HG02759 (cell line): ENCODE data around the gene C9orf50.
"Not testable (repeated sequence)": the region's sequence is repeated elsewhere in the genome, so short reads cannot be mapped to it uniquely, and the experiment has no call there.

Experiments used
- ATAC-seq: cut with Tn5 transposase; IDR thresholded peaks from one replicate; pipeline ENCODE4 v1.9.1; 2021; ENCODE audit warnings: mild to moderate bottlenecking, moderate library complexity; ENCODE audit not compliant: unreplicated experiment

C9orf50 gene

DNA sequence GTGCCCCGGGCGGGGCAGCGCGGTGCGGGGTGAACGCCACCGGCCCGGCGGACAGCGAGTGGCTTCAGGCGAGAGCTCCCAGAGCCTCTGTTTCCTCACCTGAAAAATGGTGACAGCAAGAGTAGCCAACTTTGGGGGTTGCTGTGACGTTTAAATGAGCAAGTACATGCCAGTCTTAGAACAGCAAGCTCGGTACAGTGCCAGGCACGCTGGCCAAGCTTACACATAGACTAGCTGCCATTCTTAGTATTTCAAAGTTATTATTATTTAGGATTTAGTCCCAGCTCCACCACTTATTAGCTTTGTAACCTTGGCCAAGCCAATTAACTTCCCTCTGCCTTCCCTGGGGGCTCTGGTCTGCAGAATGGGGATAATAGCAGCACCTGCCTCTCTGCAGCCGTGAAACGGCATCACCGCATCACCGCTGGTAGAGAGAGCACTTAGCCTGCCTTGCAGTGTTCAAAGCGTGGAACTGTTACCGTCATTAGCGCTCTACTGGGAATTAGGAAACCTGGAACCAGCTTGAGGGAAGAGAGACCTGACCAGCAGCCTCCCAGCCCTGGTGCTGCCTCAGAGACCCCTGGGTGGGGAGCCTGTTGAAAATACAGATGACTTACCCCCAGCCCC is at the start of gene C9orf50:
TSS of gene C9orf50 (minus strand) at position 433 of the 627 bp plus-strand sequence. CDS start 527 bp downstream, outside the sequence.
- no peak for ATAC-seq

DNA sequence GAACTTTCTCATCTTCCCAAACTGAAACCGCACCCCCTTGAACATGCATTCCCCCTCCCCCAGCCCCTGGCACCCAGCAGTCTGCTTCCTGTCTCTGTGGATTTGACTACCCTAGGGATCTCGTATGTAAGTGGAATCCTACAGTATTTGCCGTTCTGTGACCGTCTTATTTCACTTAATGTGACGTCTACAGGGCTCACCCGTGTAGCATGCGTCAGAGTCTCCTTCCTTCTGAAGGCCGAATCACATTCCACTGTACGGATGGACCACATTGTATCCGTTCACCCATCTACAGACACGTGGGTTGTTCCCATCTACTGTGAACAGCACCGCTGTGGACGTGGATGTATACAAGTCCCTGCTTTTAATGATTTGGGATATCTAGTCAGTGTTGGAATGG is 49.0 kb upstream of the C9orf50 start:
- no peak for ATAC-seq

DNA sequence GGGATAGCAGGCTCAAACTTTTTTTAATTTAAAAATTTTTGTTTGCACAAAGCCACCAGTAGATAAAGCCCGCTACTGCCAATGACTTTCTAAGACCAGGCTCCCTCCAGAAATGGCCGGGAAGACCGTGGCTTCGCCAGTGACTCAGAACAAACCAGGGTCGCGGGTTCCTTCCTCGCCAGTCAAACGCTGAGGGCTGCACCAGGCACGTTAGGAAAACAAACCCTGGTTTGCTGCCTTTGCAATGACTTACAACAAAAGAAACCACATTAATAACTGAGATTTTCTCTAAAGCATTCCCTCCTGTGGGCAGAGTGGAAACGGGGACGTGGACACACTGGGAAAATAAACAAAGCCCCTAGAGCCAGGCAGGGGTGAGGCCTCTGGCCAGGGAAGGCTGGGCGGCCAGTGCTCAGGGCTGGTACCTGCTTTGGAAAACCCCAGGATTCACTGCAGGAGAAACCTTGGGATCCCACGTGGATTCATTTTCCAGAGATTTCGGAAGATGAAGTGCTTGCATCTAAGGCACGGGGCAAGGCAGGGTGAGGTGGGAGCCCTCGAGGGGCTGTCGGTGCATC is 48.3 kb upstream of the C9orf50 start:
- ATAC-seq, result no peak

- ATAC-seq, result no peak
Measured at GRCh38 chr9:129667850-129668249, 46.9 kb upstream of the C9orf50 start.

GRCh38 chr9:129667378-129667777 is 46.5 kb upstream of the C9orf50 start:
- no peak for ATAC-seq

DNA sequence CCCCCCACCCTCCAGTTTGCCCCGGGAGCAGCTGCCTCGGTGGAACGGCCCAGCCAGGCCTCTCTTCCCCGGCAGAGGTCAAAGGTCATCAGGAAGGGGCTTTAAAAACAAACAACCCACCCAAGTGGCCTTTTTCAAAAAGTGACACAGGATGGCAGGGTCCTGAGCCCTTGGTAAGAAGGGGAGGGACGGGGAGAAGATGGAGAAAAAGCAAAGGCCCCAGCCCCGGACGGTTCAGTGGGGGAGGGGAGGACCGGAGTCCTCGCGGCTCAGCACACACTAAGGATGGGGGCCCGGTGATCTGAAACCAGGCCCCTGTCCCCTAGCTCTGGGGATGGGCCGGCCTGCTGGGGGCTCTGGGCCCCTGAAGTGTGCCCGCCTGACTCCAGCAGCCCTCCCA is 45.7 kb upstream of the C9orf50 start:
- no peak for ATAC-seq

DNA sequence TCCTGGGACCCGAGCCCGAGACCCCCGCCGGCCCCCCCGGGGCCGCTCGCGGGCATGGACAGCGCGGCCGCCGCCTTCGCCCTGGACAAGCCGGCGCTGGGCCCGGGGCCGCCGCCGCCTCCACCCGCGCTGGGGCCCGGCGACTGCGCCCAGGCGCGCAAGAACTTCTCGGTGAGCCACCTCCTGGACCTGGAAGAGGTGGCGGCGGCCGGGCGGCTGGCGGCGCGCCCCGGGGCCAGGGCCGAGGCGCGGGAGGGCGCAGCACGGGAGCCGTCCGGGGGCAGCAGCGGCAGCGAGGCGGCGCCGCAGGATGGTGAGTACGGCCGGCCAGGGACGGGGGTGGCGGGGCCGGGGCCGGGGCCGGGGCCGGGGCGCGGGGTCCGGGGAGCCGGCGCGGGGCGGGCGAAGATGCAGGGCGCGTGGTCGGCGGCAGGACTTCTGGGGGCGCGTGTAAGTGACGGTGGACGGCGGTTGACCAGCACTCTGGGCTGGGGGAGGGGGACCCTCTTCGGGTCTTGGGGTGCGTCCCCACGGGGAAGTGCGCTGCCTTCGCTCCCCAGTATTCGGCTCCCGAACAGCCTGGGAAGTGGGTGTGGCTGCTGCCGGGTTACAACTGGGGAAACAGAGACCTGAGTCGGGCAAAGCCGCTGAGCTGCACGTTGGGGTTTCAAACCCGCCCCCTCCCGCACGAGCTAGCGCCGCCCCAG is 45.1 kb upstream of the C9orf50 start:
- no peak for ATAC-seq

DNA sequence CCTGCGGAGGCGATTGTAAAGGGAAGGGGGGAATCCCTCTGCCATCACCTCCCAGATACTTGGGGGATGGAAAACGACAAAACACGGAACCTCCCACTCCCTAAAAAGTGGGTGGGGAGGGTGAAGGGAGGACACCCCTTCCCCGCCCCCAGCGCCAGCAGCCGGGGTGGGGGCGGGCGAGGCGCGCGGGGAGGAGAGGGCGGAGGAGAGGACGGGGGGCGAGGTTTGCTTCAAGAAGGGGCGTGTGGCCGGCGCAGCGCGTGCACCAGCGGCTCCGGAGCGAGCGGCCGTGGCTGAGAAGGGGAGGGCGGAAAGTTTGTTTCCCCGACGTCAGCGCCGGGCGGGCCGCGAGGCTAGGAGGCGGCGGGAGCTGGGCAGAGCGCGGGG is 44.5 kb upstream of the C9orf50 start, which contains the start of gene PRRX2:
TSS of gene PRRX2 (plus strand) at position 259 of the 387 bp plus-strand sequence. CDS start 221 bp downstream, outside the sequence.
- ATAC-seq, result no peak

DNA sequence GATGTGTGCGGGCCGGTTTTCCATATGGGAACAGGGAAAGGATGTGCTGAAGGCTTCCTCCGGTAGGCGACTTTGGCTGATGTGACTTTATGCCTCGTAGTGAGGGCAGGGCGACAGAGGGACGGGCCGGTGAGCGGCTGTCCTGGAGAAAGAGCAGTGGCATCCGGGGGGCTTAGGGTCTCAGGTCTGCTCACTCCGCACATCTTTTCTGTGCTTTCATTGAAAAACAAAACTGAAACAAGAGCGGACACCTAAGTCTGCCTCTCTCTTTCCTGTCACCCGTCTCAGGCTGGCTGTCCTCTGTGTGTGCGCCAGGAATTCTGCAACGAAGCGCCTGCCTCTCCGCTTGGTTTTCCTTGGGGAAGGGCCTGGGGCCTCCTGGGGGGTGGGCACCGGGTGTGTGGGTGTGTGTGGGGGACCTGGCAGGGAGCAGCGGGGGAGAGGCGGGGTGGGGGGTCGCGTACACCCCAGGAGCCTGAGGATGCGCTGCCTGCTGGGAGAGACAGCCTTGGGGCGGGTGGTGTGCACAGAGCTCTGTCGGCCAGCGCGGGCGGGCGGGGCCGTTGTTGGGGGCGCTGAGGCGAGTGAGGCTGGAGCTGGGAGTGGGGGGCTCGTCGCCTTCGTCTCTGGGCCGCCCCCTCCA is 44.0 kb upstream of the C9orf50 start:
- ATAC-seq, result no peak

DNA sequence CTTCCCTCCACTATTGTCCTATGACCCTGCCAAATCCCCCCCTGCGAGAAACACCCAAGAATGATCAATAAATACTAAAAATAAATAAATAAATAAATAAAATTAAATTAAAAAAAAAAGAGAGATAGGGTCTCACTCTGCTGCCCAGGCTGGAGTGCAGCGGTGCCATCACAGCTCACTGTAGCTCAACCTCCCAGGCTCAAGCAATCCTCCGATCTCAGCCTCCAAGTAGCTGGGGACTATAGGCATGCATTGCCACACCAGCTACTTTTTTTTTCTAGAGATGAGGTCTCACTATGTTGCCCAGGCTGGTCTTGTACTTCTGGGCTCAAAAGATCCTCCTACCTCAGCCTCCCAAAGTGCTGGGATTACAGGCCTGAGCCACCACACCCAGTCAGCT is 41.3 kb upstream of the C9orf50 start:
- not testable (repeated sequence) for ATAC-seq

DNA sequence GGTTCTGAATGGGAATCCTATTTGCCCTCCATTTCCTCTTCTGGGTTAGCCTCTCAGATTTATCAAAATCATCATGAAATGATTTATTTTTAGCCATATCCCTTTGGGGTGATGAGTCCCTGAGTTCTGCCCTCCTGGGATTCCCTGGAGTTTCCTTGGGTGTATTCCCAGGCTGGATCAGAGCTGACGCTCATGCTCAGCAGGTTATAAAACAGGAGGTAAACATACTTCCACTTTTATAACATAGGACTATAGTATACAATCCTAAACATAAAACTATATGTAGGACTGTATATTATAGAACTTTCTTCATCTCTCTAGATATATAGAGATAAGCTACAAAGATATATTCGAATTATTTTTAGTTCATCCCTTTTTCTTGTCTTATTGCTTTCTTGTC is 40.1 kb upstream of the C9orf50 start:
- ATAC-seq, result no peak

DNA sequence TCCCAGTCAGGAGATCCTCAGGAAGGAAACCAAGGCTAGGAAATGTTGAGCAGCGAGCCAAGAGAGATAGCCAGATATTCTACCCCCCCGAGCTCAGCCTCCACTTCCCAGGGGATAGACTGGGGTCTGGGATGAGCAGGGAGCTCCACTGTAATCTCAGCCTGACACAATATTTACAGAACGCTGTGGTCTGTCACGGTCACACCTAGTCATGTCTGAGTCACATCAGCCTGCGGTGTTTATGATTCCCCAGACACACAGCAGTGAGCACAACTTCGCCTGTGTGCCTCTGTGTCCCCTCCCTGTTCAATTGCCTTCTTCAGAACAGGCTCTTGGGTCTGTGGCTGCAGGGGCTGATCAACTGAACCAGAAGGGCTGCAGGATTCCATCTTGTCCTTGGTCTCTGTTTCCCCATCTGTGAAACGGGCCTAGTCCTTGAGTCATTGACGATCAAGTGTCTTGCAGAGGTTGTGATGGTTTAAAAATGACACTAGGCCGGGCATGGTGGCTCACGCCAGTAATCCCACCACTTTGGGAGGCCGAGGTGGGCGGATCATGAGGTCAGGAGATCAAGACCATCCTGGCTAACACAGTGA is 36.0 kb upstream of the C9orf50 start:
- ATAC-seq, result no peak

GRCh38 chr9:129655696-129656095 is 34.8 kb upstream of the C9orf50 start:
- ATAC-seq, result no peak

GRCh38 chr9:129655154-129655553 is 34.3 kb upstream of the C9orf50 start:
- no peak for ATAC-seq

DNA sequence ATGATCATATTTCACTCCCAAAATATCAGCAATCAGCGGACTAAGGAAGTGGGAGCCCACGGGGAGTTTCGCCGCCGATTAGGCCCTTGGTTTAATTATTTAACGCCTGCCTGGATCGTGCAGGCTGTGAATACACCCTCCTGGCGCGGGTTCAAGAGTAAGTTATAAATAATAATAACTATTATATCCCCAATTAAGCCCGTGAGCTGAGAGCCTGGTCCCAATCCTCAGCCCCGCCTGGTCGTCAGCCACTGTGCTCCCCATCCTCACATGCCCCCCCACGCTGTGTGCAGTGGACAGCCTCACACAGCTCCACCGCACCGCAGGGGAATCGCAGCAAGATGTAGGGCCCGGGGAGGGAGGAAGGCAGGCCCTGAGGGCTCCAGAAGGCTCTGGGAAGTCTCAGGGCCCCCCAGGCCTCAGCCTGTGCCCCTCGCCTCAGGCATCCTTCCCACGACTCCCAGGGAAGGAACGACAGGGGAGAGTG is 33.7 kb upstream of the C9orf50 start:
- ATAC-seq, result no peak

- ATAC-seq, result no peak
Measured at GRCh38 chr9:129653823-129654553, 33.1 kb upstream of the C9orf50 start.

DNA sequence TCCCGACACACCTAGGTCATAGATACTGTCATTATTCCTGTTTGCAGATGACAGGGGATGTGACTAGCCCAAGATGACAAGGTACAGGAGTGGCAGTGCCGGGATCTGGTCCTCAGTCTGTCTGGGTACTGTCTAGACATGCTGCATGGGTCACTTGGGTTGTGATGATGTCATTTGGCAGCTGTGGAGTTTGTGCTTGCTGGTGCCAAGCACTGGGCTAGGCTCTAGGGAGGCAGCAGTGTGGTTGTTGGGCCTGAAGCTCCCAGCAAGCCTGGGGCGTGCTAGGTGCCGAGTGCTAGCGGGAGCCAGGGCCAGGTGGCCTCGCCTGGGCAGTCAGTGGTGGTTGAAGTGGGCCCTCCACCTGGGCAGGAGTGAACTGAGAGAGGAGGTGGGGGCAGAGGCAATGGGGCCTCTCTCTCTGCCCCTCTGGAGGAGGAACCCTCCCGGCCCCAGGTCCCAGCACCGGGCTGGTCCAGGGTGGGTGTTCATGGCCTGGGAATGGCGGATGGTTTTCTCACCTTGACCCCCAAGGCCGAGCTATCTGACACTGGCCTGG is 29.9 kb upstream of the C9orf50 start:
- ATAC-seq, result no peak

DNA sequence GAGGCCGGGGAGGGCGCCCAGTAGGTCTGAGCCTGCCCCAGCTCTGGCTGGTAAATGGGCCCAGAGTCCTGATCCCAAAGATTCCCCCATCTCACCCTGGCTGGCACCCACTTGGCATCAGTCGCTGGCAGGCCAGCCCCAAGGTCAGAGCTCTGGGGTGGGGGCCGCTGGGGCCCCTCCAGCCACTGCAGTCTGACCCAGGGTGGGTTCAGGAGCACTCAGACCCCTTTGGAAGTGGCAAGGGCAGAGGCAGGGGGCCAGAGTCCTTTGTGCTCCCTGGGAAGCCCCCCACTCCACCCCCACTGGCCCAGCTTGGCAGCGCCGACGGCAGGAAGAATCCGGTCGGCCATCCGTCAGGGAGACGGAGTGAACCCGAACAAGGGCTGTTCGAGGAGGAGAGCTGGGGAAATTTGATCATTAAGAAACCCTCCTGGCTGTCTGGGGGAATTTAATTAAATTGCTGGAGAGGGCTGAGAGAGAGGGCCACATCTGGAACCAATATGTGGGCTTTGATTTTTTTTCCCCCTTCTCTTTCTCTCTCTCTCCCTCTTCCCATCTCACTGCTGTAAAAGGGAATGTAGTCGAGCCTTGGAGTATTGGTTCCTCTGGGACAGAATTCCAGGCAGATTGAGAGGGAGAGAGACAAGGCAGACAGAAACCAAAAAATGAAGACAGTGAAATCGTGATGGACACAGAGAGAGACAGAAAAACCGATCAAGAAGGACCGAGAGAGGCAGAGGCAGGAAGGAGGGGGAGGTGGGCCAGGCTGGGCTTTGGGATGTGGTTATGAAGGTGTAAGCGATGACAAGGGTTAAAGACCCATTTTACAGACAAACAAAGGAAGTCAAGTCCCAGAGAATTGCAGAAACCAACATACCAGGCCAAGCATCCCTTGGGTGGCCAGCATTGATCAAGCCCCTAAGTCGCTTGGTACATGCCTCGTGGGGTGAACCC is 29.1 kb upstream of the C9orf50 start:
- no peak for ATAC-seq

GRCh38 chr9:129648764-129649115 is 27.8 kb upstream of the C9orf50 start:
- no peak for ATAC-seq
